Psoas muscle (tissue), 8 donors: ENCODE data around the gene SAMD4B. TPM values are rescaled to one million over a fixed set of nuclear protein-coding genes. Genes with fewer than 3 reads are reported as not detected.
A peak's percentile ranks its signal among the peaks of the same experiment; 100 is the strongest.

Experiments used
- ATAC-seq, 4 donors: fragments of 200-7000 bp; cut with Tn5 transposase; one replicate each; pipeline ENCODE4 v1.9.1; 2020; ENCODE audit warnings: moderate library complexity in 3 of 4, mild to moderate bottlenecking in 2 of 4
- DNase-seq, 2 donors: peaks; one replicate each; pipeline ENCODE4 v3.0.0-alpha.2; 2020
- H3K27ac ChIP-seq: fragments of 200-600 bp; one replicate; pipeline ENCODE4 v1.8.0; 2022
- H3K27me3 ChIP-seq, 3 donors: fragments of 200-600 bp in 1 of 3; one replicate each; pipeline versions ENCODE4 v1.6.1 to v1.8.0; 2013 to 2022; ENCODE audit warnings: low read length in 2 of 3, mild to moderate bottlenecking in 2 of 3, moderate library complexity in 1 of 3; ENCODE audit not compliant: insufficient read depth in 3 of 3
- H3K36me3 ChIP-seq, 2 donors: fragments of 200-600 bp in 1 of 2; one replicate each; pipeline versions ENCODE4 v1.6.1 to v1.8.0; 2013 to 2022; ENCODE audit warnings: low read depth in 1 of 2, mild to moderate bottlenecking in 1 of 2, moderate library complexity in 1 of 2; ENCODE audit not compliant: insufficient read depth in 1 of 2
- H3K4me1 ChIP-seq: fragments of 200-600 bp; one replicate; pipeline ENCODE4 v1.8.0; 2022
- H3K4me3 ChIP-seq: fragments of 200-600 bp; one replicate; pipeline ENCODE4 v1.8.0; 2022; ENCODE audit warnings: mild to moderate bottlenecking
- H3K9me3 ChIP-seq: fragments of 200-600 bp; one replicate; pipeline ENCODE4 v1.8.0; 2022
- CTCF ChIP-seq: fragments of 200-600 bp; IDR thresholded peaks from one replicate; pipeline ENCODE4 v1.8.0; 2022; ENCODE audit warnings: antibody characterized with exemption
- WGBS, 3 donors: extraction: QIAGEN DNeasy Blood & Tissue Kit; methylation state at CpG; one replicate each; pipeline versions ENCODE4 v1.1.6 to v1.1.7; 2013; 5-methylcytosine and 5-hydroxymethylcytosine counted together
- intact Hi-C, 2 donors: fragments of 100-400 bp; cut with DNase I; formaldehyde crosslinking; loops; one replicate each; pipeline versions ENCODE4 v1.11.0 to v1.14.2; 2022
- polyA plus RNA-seq, 3 donors: library from polyadenylated mRNA; stranded (reverse); fragments of 200-250 nt; gene quantifications; one replicate each; pipeline ENCODE4 v1.2.3, GENCODE V29; 2013
- total RNA-seq, 4 donors: library from RNA; stranded (reverse); fragmentation: NEBNext Ultra II Directional in 2 of 4; extraction: Animal tissue kit (Norgen Biotek cat#: 25700) in 2 of 4; gene quantifications; one replicate each; pipeline versions ENCODE4 v1.2.1 to v1.2.4, GENCODE V29; 2021 to 2023
- donor health status: healthy with polysubstance abuse.
- donor health status: DM: no; HTN: no; CAD: no; lungs with moderate emphysema.
- donor health status: Bipolar disorder and iron deficiency.
- donor health status: healthy.
- donor health status: DM: yes; HTN: yes; CAD: no.
- donor health status: DM: no; HTN: no; CAD: no.
- donor health status: DM: no; HTN: no; CAD: no.
- donor health status: DM: yes; HTN: yes; CAD: no.

Gene SAMD4B
- total and polyA plus RNA-seq, 7 donors: 34.7 to 97.5 (median 58.4) TPM

- Histone ChIP-seq H3K9me3 (no peaks in the 10 kb centered on the region), H3K36me3 (peaks cover 4 to 72% of the 10 kb centered on the region in 2 donors), H3K4me1 (peaks cover 26% of the 10 kb centered on the region), H3K27me3 (no peaks in the 10 kb centered on the region), H3K4me3 (no peak overlapping the region), H3K27ac (no peak overlapping the region)
- no peak for DNase-seq
- intact Hi-C loops: no loop called here
- TF ChIP-seq CTCF: no peak
- whole genome bisulfite sequencing, 3 donors: 84 to 94% (median 87%) methylated on average over 5 of the region's 5 CpGs
- no peak for ATAC-seq
Measured at GRCh38 chr19:39370735-39371134, 28.5 kb downstream of the SAMD4B start.

GRCh38 chr19:39372047-39372802, 30.0 kb downstream of the SAMD4B start:
- Histone ChIP-seq H3K4me3 (peak overlapping the region; percentile 3), H3K4me1 (peaks cover 21% of the 10 kb centered on the region), H3K27ac (peak overlapping the region; percentile 83), H3K27me3 (no peaks in the 10 kb centered on the region), H3K9me3 (no peaks in the 10 kb centered on the region), H3K36me3 (peaks cover 12 to 79% of the 10 kb centered on the region in 2 donors)
- intact Hi-C loops: no loop called here
- 27 to 34% (median 28%) methylated on average over 8 of the region's 8 CpGs for WGBS, 3 donors
- DNase-seq: peak; percentile 84 to 87
- TF ChIP-seq CTCF: no peak
- peak; percentile 87 to 92 (median 88) for ATAC-seq

GRCh38 chr19:39372941-39373340, 30.7 kb downstream of the SAMD4B start:
- H3K4me1 ChIP-seq: peaks cover 21% of the 10 kb centered on the region
- 37 to 41% (median 39%) methylated on average over 2 of the region's 2 CpGs for WGBS, 3 donors
- H3K9me3 ChIP-seq: no peaks in the 10 kb centered on the region
- no peak for TF ChIP-seq CTCF
- no peaks in the 10 kb centered on the region for H3K27me3 ChIP-seq
- peak in 3 of 4 donors; percentile 27 to 48 (median 29) for ATAC-seq
- no peak for DNase-seq
- peaks cover 13 to 82% of the 10 kb centered on the region in 2 donors for H3K36me3 ChIP-seq
- peak overlapping the region; percentile 3 for H3K4me3 ChIP-seq
- intact Hi-C loops: no loop called here
- H3K27ac ChIP-seq: peak overlapping the region; percentile 83

- Histone ChIP-seq H3K27me3 (no peaks in the 10 kb centered on the region), H3K36me3 (peaks cover 23 to 82% of the 10 kb centered on the region in 2 donors), H3K27ac (no peak overlapping the region), H3K4me1 (peaks cover 21% of the 10 kb centered on the region), H3K9me3 (no peaks in the 10 kb centered on the region), H3K4me3 (no peak overlapping the region)
- no peak for DNase-seq
- TF ChIP-seq CTCF: no peak
- ATAC-seq: no peak
- intact Hi-C loops: no loop called here
Measured at GRCh38 chr19:39375929-39376328, 33.7 kb downstream of the SAMD4B start.
